ENCODE data around the gene NR1H3. TPM values are rescaled to one million over a fixed set of nuclear protein-coding genes. Genes with fewer than 3 reads are reported as not detected.
A peak's percentile ranks its signal among the peaks of the same experiment; 100 is the strongest.

Gene NR1H3
- total RNA-seq, 4 donors from 2014 or later, result 14.5 to 21.0 (median 16.1) TPM

GRCh38 chr11:47215366-47215910 lies 42.4 kb upstream of the NR1H3 start:
- H3K27ac ChIP-seq, result peak overlapping the region; percentile 90 to 98 (median 97)
- no peaks in the 10 kb centered on the region for H3K27me3 ChIP-seq
- peak overlapping the region; percentile 43 to 60 for H3K4me3 ChIP-seq
- H3K36me3 ChIP-seq, result peaks cover 0 to 22% of the 10 kb centered on the region in 2 donors
- 2 to 4% methylated on average over 10 to 15 of the region's 15 CpGs for WGBS, 2 donors (ENCODE audit: low coverage in 1 of 2)
- no peak for ATAC-seq
- TF ChIP-seq POLR2A (IDR thresholded peaks at IDR 0.05), result no peak
- TF ChIP-seq EP300 (IDR thresholded peaks at IDR 0.05), result no peak
- TF ChIP-seq POLR2AphosphoS5 (IDR thresholded peaks at IDR 0.05), result no peak
- peaks cover 0 to 59% (median 10%) of the 10 kb centered on the region in 3 donors for H3K4me1 ChIP-seq
- no peaks in the 10 kb centered on the region for H3K9me3 ChIP-seq

- Histone ChIP-seq H3K4me3 (peak overlapping the region; percentile 43 to 60), H3K36me3 (peaks cover 0 to 30% of the 10 kb centered on the region in 2 donors), H3K27ac (peak overlapping the region; percentile 90 to 98 (median 97)), H3K4me1 (peaks cover 0 to 67% (median 10%) of the 10 kb centered on the region in 3 donors), H3K9me3 (no peaks in the 10 kb centered on the region), H3K27me3 (no peaks in the 10 kb centered on the region)
- ATAC-seq, result no peak
- TF ChIP-seq POLR2AphosphoS5 (IDR thresholded peaks at IDR 0.05) (peak; percentile 49), EP300 (IDR thresholded peaks at IDR 0.05) (no peak), POLR2A (IDR thresholded peaks at IDR 0.05) (no peak), CTCF (IDR thresholded peaks at IDR 0.05) (peak in 1 of 4 experiments; percentile 24)
- WGBS, 2 donors (ENCODE audit: low coverage in 1 of 2), result 0 to 2% methylated on average over 5 to 9 of the region's 12 CpGs
Measured at GRCh38 chr11:47216121-47216798, 41.5 kb upstream of the NR1H3 start.

DNA sequence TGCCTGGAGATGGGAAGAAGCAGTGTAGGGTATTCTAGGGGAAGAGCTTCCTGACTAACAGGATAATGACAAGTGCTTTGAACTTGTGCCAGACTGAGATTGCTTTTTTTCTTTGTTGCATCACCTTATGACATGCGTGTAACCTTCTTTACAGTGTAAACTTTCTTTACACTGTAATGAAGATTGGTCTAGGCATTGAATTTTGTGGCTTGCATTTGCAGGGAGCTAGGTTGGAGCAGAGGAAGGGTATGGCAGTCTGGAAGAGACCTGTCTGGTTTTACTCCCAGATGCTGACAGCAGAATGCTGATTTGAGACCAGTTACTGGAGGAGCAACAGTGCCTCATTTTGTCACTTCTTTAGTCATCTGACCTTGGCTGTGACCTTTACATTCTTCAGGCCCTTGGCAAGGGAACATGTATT lies 37.4 kb upstream of the NR1H3 start:
- Histone ChIP-seq H3K36me3 (peaks cover 0 to 67% of the 10 kb centered on the region in 2 donors), H3K4me3 (no peak overlapping the region), H3K27me3 (no peaks in the 10 kb centered on the region), H3K9me3 (no peaks in the 10 kb centered on the region), H3K4me1 (peaks cover 0 to 58% (median 10%) of the 10 kb centered on the region in 3 donors), H3K27ac (peak overlapping the region in 1 of 4 donors; percentile 9)
- 63% methylated on average over 1 of the region's 1 CpG; no CpG with 5 or more reads in 1 of the 2 donors for WGBS, 2 donors (ENCODE audit: low coverage in 1 of 2)
- ATAC-seq, result no peak
- TF ChIP-seq EP300 (IDR thresholded peaks at IDR 0.05) (no peak), POLR2AphosphoS5 (IDR thresholded peaks at IDR 0.05) (peak; percentile 21)

DNA sequence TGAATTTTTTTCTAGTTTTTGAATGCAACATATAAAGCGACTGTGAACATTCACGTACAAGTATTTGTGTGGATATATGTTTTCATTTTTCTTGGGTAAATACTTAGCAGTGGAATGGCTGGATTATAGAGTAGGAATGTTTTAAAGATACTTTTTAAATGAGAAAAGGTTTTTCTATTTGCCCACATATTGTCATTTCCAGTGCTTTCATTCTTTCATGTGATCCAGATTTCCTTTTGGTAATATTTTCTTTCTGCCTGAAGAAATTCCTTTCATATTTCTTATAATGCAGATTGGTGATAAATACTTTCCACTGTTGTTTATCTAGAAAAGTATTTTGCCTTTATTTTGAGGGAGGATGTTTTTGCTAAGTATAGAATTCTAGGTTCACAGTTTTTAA lies 35.1 kb upstream of the NR1H3 start:
- Histone ChIP-seq H3K27ac (no peak overlapping the region), H3K9me3 (no peaks in the 10 kb centered on the region), H3K36me3 (peaks cover 0 to 89% of the 10 kb centered on the region in 2 donors), H3K4me1 (peaks cover 0 to 35% (median 0%) of the 10 kb centered on the region in 3 donors), H3K27me3 (no peaks in the 10 kb centered on the region), H3K4me3 (no peak overlapping the region)
- TF ChIP-seq POLR2A (IDR thresholded peaks at IDR 0.05) (no peak), POLR2AphosphoS5 (IDR thresholded peaks at IDR 0.05) (no peak), EP300 (IDR thresholded peaks at IDR 0.05) (no peak), CTCF (IDR thresholded peaks at IDR 0.05) (no peak)
- WGBS, 2 donors (ENCODE audit: low coverage in 1 of 2), result 64 to 90% methylated on average over 2 of the region's 2 CpGs
- ATAC-seq, result no peak

DNA sequence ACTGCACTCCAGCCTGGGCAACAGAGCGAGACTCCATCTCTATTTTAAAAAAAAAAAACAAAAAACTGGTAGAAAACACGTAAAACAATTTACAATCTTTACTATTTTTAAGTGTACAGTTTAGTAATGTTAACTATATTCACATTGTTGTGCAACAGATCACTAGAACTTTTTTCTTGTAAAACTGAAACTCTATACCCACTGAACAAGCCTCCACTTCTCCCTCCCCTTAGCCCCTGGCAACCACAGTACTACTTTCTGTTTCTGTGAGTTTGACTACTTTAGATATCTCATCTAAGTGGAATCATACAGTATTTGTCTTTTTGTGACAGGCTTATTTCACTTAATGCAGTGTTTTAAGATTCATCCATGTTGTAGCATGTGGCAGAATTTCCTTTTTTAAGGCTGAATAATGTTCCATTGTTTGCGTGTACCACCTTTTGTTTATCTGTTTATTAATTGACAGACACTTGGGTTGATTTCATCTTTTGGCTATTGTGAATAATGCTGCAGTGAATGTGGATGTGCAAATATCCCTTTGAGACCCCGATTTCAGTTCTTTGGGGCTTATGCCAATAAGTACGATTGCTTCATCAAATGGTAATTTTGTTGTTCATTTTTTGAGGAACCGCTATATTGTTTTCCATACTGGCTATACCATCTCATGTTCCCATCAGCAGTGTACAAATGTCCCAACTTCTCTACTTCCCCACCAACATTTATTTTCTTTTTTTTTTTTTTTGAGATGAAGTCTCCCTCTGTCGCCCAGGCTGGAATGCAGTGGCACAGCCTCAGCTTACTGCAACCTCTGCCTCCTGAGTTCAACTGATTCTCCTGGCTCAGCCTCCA lies 32.0 kb upstream of the NR1H3 start:
- peaks cover 0 to 5% (median 0%) of the 10 kb centered on the region in 3 donors for H3K4me1 ChIP-seq
- no peak for TF ChIP-seq POLR2A (IDR thresholded peaks at IDR 0.05)
- no peak for TF ChIP-seq POLR2AphosphoS5 (IDR thresholded peaks at IDR 0.05)
- H3K36me3 ChIP-seq, result peaks cover 0 to 90% of the 10 kb centered on the region in 2 donors
- H3K27me3 ChIP-seq, result no peaks in the 10 kb centered on the region
- no peak overlapping the region for H3K27ac ChIP-seq
- ATAC-seq, result no peak
- no peak overlapping the region for H3K4me3 ChIP-seq
- WGBS, 2 donors (ENCODE audit: low coverage in 1 of 2), result 95 to 96% methylated on average over 6 to 7 of the region's 7 CpGs
- H3K9me3 ChIP-seq, result no peaks in the 10 kb centered on the region

- Histone ChIP-seq H3K27me3 (no peaks in the 10 kb centered on the region), H3K36me3 (peaks cover 0 to 87% of the 10 kb centered on the region in 2 donors), H3K9me3 (no peaks in the 10 kb centered on the region), H3K4me3 (no peak overlapping the region), H3K27ac (no peak overlapping the region), H3K4me1 (peaks cover 0 to 5% (median 0%) of the 10 kb centered on the region in 3 donors)
- TF ChIP-seq POLR2AphosphoS5 (IDR thresholded peaks at IDR 0.05) (no peak), CTCF (IDR thresholded peaks at IDR 0.05) (no peak), POLR2A (IDR thresholded peaks at IDR 0.05) (no peak), EP300 (IDR thresholded peaks at IDR 0.05) (no peak)
- 82 to 94% methylated on average over 7 to 8 of the region's 8 CpGs for WGBS, 2 donors (ENCODE audit: low coverage in 1 of 2)
- ATAC-seq, result no peak
Measured at GRCh38 chr11:47229161-47229560, 28.6 kb upstream of the NR1H3 start.
